Tibial artery (tissue), 4 donors: Measurements from ENCODE around the gene DPP7.
"Not testable (repeated sequence)": the region's sequence is repeated elsewhere in the genome, so short reads cannot be mapped to it uniquely, and the experiment has no call there.

ENCODE experiments used
- DNase-seq, 2 donors: peaks; one replicate each; pipeline ENCODE4 v3.0.0-alpha.2; 2019
- H3K27ac ChIP-seq, 2 donors: fragments of 200-600 bp; sonication (generic) in 1 of 2; 1 replicate in 1 of 2; 2 replicates in 1 of 2; pipeline ENCODE4 v1.5.1; 2018 to 2019; ENCODE audit warnings: mild to moderate bottlenecking in 1 of 2
- H3K27me3 ChIP-seq, 2 donors: fragments of 200-600 bp; sonication (generic) in 1 of 2; one replicate each; pipeline versions ENCODE4 v1.5.1 to v1.6.0; 2016 to 2019
- H3K36me3 ChIP-seq, 3 donors: fragments of 200-600 bp; sonication (generic) in 2 of 3; one replicate each; pipeline ENCODE4 v1.5.1; 2016 to 2019; ENCODE audit warnings: mild to moderate bottlenecking in 2 of 3
- H3K4me1 ChIP-seq, 4 donors: fragments of 200-600 bp; sonication (generic) in 2 of 4; 1 replicate in 3 of 4; 2 replicates in 1 of 4; pipeline ENCODE4 v1.5.1; 2016 to 2019
- H3K4me3 ChIP-seq, 2 donors: fragments of 200-600 bp; sonication (generic) in 1 of 2; 1 replicate in 1 of 2; 2 replicates in 1 of 2; pipeline ENCODE4 v1.5.1; 2018 to 2019; ENCODE audit warnings: mild to moderate bottlenecking in 2 of 2
- H3K9me3 ChIP-seq, 3 donors: fragments of 200-600 bp; sonication (generic) in 1 of 3; one replicate each; pipeline ENCODE4 v1.5.1; 2016 to 2019
- CTCF ChIP-seq, 2 experiments: fragments of 200-600 bp in 1 of 2; fragments of 450-650 bp in 1 of 2; IDR thresholded peaks; one replicate each; pipeline ENCODE4 v1.5.1; 2017 to 2019; ENCODE audit warnings: antibody characterized with exemption in 2 of 2, mild to moderate bottlenecking in 1 of 2, moderate library complexity in 1 of 2
- intact Hi-C: fragments of 100-400 bp; cut with DNase I; formaldehyde crosslinking; loops from one replicate; pipeline ENCODE4 v1.15.0; 2023; ENCODE audit warnings: low total_unique reads

Gene DPP7

GRCh38 chr9:137123468-137123837 lies 8.9 kb upstream of the DPP7 start:
- Histone ChIP-seq H3K27me3 (peaks cover 0 to 11% of the 10 kb centered on the region in 2 donors), H3K27ac (no peak overlapping the region), H3K4me3 (no peak overlapping the region), H3K36me3 (no peaks in the 10 kb centered on the region), H3K9me3 (no peaks in the 10 kb centered on the region), H3K4me1 (peaks cover 0 to 12% (median 7%) of the 10 kb centered on the region in 4 donors)
- intact Hi-C loops, result loop anchor here (2.0 kb wide), 1 partner anchor 107 kb away; the partner anchor contains the start of gene SLC34A3
- no peak for DNase-seq
- no peak for TF ChIP-seq CTCF (IDR thresholded peaks at IDR 0.05)

GRCh38 chr9:137122796-137123467 lies 8.4 kb upstream of the DPP7 start:
- not testable (repeated sequence) for H3K9me3 ChIP-seq, H3K36me3 ChIP-seq, H3K27me3 ChIP-seq, H3K4me3 ChIP-seq, H3K4me1 ChIP-seq, DNase-seq, H3K27ac ChIP-seq
- intact Hi-C loops, result loop anchor here (2.0 kb wide), 1 partner anchor 108 kb away; the partner anchor contains the start of gene SLC34A3

DNA sequence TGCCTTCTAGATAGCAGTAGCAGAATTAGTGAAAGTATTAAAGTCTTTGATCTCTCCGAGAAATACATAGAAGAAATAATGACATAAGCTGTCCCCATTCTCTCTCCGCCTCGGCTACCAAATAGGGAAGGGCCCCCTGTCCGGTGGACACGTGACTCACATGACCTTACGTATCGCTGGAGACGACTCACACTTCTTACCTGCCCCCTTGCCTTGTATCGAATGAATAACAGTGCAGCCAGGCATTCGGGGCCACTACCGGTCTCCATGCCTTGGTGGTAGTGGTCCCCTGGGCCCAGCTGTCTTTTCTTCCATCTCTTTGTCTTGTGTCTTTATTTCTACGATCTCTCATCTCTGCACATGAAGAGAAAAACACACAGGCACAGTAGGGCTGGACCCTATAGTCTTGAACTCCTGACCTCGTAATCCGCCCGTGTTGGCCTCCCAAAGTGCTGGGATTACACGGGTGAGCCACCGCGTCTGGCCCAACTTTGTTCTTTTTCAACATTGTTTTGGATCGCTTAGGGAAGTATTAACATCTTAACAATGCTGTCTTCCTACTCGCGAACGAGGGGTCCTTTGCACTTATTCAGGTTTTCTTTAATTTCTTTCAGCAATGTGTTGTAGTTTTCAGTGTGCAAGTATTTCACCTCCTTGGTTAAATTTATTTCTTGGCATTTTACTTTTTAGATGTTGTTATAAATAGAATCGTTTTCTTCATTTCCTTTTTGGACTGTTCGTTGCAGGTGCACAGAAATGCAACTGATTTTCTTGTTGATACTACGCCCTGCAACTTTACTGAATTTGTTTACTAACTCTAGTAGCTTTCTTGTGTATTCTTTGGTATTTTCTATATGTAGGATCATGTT lies 7.6 kb upstream of the DPP7 start:
- not testable (repeated sequence) for H3K4me1 ChIP-seq, H3K27me3 ChIP-seq, H3K4me3 ChIP-seq, H3K9me3 ChIP-seq, H3K27ac ChIP-seq, H3K36me3 ChIP-seq, DNase-seq
- intact Hi-C loops, result loop anchor here (2.0 kb wide), 1 partner anchor 109 kb away; the partner anchor contains the start of gene SLC34A3

DNA sequence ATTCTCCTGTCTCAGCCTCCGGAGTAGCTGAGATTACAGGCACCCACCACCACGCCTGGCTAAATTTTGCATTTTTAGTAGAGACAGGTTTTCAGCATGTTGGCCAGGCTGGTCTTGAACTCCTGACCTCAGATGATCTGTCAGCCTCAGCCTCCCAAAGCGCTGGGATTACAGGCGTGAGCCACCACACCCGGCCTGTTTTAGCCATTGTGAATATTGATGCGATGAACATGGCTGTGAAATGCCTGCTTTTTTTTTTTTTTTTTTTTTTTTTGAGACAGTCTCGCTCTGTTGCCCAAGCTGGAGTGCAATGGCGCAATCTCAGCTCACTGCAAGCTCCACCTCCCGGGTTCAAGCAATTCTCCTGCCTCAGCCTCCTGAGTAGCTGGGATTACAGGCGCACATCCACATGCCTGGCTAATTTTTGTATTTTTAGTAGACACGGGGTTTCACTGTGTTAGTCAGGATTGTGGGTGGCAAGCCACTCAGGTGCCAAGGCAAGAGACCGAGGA lies 3.6 kb upstream of the DPP7 start:
- H3K27ac ChIP-seq, H3K4me3 ChIP-seq, DNase-seq, intact Hi-C loops, H3K9me3 ChIP-seq, H3K36me3 ChIP-seq: not testable (repeated sequence)
- Histone ChIP-seq H3K27me3 (peaks cover 0 to 28% of the 10 kb centered on the region in 2 donors), H3K4me1 (peaks cover 0 to 19% (median 13%) of the 10 kb centered on the region in 4 donors)

DNA sequence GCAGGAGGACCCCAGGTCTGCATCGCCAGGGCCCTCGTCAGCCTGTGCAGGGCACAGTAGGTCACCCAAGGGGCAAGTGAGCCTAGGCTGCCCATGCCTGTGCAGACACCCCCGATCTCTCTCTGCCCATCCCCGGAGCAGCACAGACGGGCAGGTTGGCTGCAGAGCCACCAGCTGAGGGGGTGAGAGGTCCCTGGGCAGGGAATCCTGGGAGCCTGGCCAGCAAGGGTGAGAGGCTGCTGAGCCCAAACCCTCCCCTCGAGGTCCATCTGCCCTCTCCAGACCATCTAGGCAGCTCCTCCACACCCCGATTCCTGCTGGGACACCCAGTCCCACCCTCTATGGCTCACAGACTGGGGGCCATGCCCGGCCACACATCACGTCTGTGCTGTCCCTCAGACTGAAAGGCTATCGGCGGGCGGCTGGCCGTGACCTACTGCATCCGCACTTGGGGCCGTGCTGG lies 2.8 kb upstream of the DPP7 start:
- Histone ChIP-seq H3K9me3 (no peaks in the 10 kb centered on the region), H3K27ac (no peak overlapping the region)
- intact Hi-C loops, result loop anchor here (1.0 kb wide), 1 partner anchor 14 kb away; no protein-coding TSS in a partner anchor

GRCh38 chr9:137116728-137117127 lies 2.2 kb upstream of the DPP7 start:
- H3K4me1 ChIP-seq, result peaks cover 0 to 19% (median 13%) of the 10 kb centered on the region in 4 donors
- H3K27ac ChIP-seq, result no peak overlapping the region
- intact Hi-C loops, result loop anchor here (1.0 kb wide), 1 partner anchor 15 kb away; no protein-coding TSS in a partner anchor
- H3K36me3 ChIP-seq, result peaks cover 0 to 17% (median 11%) of the 10 kb centered on the region in 3 donors
- TF ChIP-seq CTCF (IDR thresholded peaks at IDR 0.05), result no peak
- H3K4me3 ChIP-seq, result no peak overlapping the region
- no peak for DNase-seq
- H3K9me3 ChIP-seq, result no peaks in the 10 kb centered on the region
- H3K27me3 ChIP-seq, result peaks cover 0 to 40% of the 10 kb centered on the region in 2 donors

More for the DNA sequence above, 2.8 kb upstream of the DPP7 start:
- peaks cover 0 to 36% of the 10 kb centered on the region in 2 donors for H3K27me3 ChIP-seq
- no peak for TF ChIP-seq CTCF (IDR thresholded peaks at IDR 0.05)
- peaks cover 0 to 19% (median 13%) of the 10 kb centered on the region in 4 donors for H3K4me1 ChIP-seq
- no peak overlapping the region for H3K4me3 ChIP-seq
- no peak for DNase-seq
- H3K36me3 ChIP-seq, result peaks cover 0 to 11% (median 6%) of the 10 kb centered on the region in 3 donors
